GM12874 (cell line): ENCODE measurements around the gene TIGD3.
A peak's percentile ranks its signal among the peaks of the same experiment; 100 is the strongest.

Experiments used
- CTCF ChIP-seq: IDR thresholded peaks from 2 replicates; pipeline ENCODE4 v1.5.1; 2011; ENCODE audit warnings: low read depth, mild to moderate bottlenecking, control low read depth, low read length, moderate library complexity; ENCODE audit not compliant: insufficient read depth

Gene TIGD3

DNA sequence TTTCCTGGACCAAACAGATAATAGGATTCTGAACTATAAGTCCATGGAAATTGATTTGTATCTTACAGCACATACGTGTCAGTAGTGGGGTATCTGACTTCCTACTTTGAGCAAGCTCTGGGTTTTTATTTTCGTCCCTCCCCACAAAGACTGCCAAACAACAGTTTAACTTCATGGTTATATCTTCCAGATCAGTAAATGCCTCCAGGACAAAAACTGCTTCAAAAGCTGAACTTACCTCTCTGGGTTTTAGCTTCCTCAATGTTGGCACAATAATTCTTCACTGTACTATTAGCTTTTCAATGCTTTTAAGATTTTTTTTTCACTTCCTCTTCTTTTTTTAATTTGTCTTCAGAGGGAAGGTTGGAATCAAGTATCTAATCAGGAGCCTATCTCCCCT, 25.1 kb upstream of the TIGD3 start:
- no peak for TF ChIP-seq CTCF

DNA sequence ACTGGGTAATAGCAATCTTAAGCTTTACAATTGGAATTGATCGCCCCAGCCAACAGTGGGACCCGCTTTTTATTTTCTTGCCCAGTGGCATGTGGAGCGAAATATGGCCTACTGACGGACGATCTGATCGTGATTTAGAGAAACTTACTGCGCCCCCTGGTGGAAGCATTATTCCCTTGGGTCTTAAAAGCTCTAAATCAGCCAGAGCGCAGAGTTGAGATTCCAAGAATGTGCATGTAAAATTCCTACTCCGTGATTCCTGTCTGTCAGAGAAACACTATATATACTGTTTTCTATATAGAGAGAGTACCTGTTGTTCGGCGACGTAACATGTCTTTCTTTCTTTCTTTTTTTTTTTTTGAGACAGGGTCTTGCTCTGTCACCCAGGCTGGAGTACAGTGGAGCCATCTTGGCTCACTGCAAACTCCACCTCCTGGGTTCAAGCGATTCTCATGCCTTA, 24.6 kb upstream of the TIGD3 start:
- TF ChIP-seq CTCF: peak; percentile 65

GRCh38 chr11:65330544-65330943, 24.0 kb upstream of the TIGD3 start:
- no peak for TF ChIP-seq CTCF

DNA sequence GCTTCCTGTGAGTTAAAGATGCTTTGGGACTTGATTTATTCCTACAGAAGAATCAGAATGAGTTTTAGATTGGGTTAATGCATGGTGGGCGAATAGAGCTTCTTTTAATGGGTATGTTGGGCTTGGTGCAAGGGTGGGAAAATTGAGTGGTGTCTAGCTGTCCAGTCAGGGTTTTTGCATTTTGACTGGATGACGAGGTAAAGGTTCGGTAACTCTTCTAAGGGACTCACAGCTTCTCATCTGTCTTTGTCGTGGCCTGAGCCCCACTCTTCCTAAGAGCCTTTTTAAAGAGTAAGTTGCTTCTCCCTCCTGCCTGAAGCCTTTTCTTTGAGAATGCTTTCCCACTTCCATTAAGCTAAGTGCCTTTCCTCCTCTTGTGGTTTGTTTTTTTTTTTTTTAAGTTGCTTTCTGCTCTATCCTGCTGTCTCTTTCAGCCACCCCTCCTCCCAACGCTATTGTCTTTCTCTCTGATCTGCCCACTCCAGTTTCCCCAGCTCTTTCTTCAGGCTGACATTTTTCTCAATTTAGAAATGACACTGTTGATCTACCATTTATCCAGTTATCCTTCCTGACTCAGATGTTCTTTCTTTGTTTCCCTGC, 19.8 kb upstream of the TIGD3 start:
- no peak for TF ChIP-seq CTCF

- no peak for TF ChIP-seq CTCF
These were observed 15.9 kb upstream of the TIGD3 start for GRCh38 chr11:65338676-65339075.

DNA sequence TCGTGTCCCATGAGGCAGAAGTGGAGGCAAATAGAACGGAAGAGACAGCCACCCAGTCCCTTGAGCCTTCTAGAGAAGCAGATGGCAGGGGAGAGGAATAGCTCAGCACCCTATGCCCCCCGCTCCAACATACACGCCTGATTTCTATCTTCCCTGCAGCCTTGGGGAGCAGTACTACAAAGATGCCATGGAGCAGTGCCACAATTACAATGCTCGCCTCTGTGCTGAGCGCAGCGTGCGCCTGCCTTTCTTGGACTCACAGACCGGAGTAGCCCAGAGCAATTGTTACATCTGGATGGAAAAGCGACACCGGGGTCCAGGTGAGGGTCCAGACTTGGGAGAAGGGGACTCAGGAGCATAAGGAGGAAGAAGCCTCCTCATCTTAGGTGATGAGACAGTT, 14.3 kb upstream of the TIGD3 start:
- TF ChIP-seq CTCF: no peak

DNA sequence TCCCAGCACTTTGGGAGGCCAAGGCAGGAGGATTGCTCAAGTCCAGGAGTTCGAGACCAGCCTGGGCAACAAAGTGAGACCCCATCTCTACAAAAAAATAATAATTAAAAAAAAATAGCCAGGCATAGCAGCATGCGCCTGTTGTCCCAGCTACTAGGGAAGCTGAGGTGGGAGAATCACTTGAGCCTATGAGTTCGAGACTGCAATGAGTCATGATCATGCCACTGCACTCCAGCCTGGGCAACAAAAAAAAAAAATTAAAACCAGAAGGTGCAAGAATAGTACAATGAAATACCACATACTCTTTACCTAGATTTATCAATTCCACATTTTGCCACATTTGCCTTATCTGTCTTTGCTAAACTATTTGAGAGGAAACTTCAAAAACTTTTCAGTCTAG, 12.7 kb upstream of the TIGD3 start:
- no peak for TF ChIP-seq CTCF
